Parathyroid adenoma (tissue), 2 donors: Measurements from ENCODE around the gene MAP2K5.

Source experiments
- H2AFZ ChIP-seq: fragments of 300-600 bp; sonication (generic); one replicate; pipeline ENCODE4 v1.7.0; 2017; ENCODE audit warnings: antibody characterized with exemption, mild to moderate bottlenecking
- H3K27ac ChIP-seq: fragments of 300-600 bp; sonication (generic); one replicate; pipeline ENCODE4 v1.7.0; 2017
- H3K27me3 ChIP-seq: fragments of 300-600 bp; sonication (generic); one replicate; pipeline ENCODE4 v1.7.0; 2017; ENCODE audit warnings: low read length; ENCODE audit not compliant: control insufficient read depth, insufficient read depth
- H3K36me3 ChIP-seq: fragments of 300-600 bp; sonication (generic); one replicate; pipeline ENCODE4 v1.7.0; 2017; ENCODE audit warnings: low read length; ENCODE audit not compliant: control insufficient read depth, insufficient read depth
- H3K4me1 ChIP-seq: fragments of 300-600 bp; sonication (generic); one replicate; pipeline ENCODE4 v1.7.0; 2017; ENCODE audit warnings: control low read depth
- H3K4me2 ChIP-seq: fragments of 300-600 bp; sonication (generic); one replicate; pipeline ENCODE4 v1.7.0; 2017; ENCODE audit warnings: low read length
- H3K4me3 ChIP-seq: fragments of 300-600 bp; sonication (generic); one replicate; pipeline ENCODE4 v1.7.0; 2017; ENCODE audit warnings: low read depth, low read length
- H3K79me2 ChIP-seq: fragments of 300-600 bp; sonication (generic); one replicate; pipeline ENCODE4 v1.7.0; 2017; ENCODE audit warnings: control low read depth
- H3K9ac ChIP-seq: fragments of 300-600 bp; sonication (generic); one replicate; pipeline ENCODE4 v1.7.0; 2017; ENCODE audit warnings: mild to moderate bottlenecking
- H3K9me3 ChIP-seq: fragments of 300-600 bp; sonication (generic); one replicate; pipeline ENCODE4 v1.7.0; 2017; ENCODE audit warnings: low read length; ENCODE audit not compliant: control insufficient read depth
- CTCF ChIP-seq: fragments of 300-600 bp; sonication (generic); IDR thresholded peaks from one replicate; pipeline ENCODE4 v1.7.0; 2017; ENCODE audit warnings: antibody characterized with exemption, mild to moderate bottlenecking
- donor health status: primary hyperparathyroidism.

The MAP2K5 gene

GRCh38 chr15:67691450-67691849 lies 148.9 kb downstream of the MAP2K5 start:
- Histone ChIP-seq H3K27ac (no peak overlapping the region), H3K4me2 (no peak overlapping the region), H3K9ac (no peak overlapping the region), H3K9me3 (no peaks in the 10 kb centered on the region), H2AFZ (no peak overlapping the region), H3K27me3 (no peaks in the 10 kb centered on the region), H3K4me1 (no peaks in the 10 kb centered on the region), H3K36me3 (no peaks in the 10 kb centered on the region), H3K4me3 (no peak overlapping the region), H3K79me2 (no peaks in the 10 kb centered on the region)
- TF ChIP-seq CTCF: no peak

- H3K9me3 ChIP-seq: no peaks in the 10 kb centered on the region
- no peaks in the 10 kb centered on the region for H3K36me3 ChIP-seq
- no peak overlapping the region for H3K4me3 ChIP-seq
- H3K27ac ChIP-seq: no peak overlapping the region
- H3K27me3 ChIP-seq: no peaks in the 10 kb centered on the region
- H3K79me2 ChIP-seq: no peaks in the 10 kb centered on the region
- TF ChIP-seq CTCF: no peak
- no peak overlapping the region for H3K4me2 ChIP-seq
- no peaks in the 10 kb centered on the region for H3K4me1 ChIP-seq
- no peak overlapping the region for H2AFZ ChIP-seq
- H3K9ac ChIP-seq: no peak overlapping the region
These were observed 150.1 kb downstream of the MAP2K5 start for GRCh38 chr15:67692573-67692972.

- Histone ChIP-seq H3K79me2 (no peaks in the 10 kb centered on the region), H3K36me3 (no peaks in the 10 kb centered on the region), H3K27me3 (no peaks in the 10 kb centered on the region), H3K9me3 (no peaks in the 10 kb centered on the region), H3K4me1 (no peaks in the 10 kb centered on the region), H3K4me2 (no peak overlapping the region), H3K4me3 (no peak overlapping the region), H3K27ac (no peak overlapping the region), H2AFZ (no peak overlapping the region), H3K9ac (no peak overlapping the region)
- TF ChIP-seq CTCF: no peak
These were observed 153.6 kb downstream of the MAP2K5 start for GRCh38 chr15:67696087-67696486.

DNA sequence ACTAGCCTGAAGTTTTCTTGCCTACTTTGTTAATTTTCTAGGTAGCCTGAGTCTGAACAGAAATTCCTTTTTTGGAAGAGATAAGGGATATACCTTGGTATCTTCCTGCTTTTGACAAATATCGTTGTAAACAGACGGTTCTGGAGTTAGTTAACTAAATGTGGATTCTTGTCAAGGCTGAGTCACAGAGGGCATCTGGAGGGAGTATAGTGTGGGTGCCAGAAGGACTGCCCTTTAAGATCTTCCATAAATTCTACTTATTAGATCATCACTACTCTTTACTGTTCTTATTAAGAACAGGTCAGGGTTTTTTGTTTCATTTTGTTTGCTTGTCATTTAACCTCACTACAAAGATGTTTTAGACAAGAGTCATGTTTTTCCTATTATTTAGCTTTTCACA lies 157.5 kb downstream of the MAP2K5 start:
- no peak for TF ChIP-seq CTCF
- Histone ChIP-seq H3K4me3 (no peak overlapping the region), H3K36me3 (no peaks in the 10 kb centered on the region)

DNA sequence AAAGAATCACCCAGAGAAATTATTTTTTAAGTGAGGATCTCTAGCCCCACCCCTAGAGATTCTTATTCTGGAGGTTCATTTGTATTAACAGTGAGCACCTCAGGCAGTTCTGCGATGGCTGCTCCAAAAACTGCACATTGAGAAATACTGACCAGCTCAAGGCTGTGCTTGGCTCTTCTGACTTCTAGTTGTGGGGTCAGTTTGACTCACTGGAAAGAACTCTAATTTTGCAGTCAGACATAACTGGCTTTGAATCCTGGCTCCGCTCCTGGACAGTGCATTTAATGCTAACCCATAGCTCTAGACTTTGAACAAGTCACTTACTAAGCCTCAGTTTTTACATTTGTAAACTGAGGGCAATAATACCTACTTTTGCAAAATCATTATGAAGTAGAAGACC lies 159.2 kb downstream of the MAP2K5 start:
- Histone ChIP-seq H3K36me3 (no peaks in the 10 kb centered on the region), H3K27me3 (no peaks in the 10 kb centered on the region), H3K9ac (no peak overlapping the region), H3K4me3 (no peak overlapping the region), H3K27ac (no peak overlapping the region), H2AFZ (no peak overlapping the region), H3K9me3 (no peaks in the 10 kb centered on the region), H3K79me2 (no peaks in the 10 kb centered on the region), H3K4me2 (no peak overlapping the region), H3K4me1 (no peaks in the 10 kb centered on the region)
- TF ChIP-seq CTCF: no peak

More for the DNA sequence above, 157.5 kb downstream of the MAP2K5 start:
- no peak overlapping the region for H3K27ac ChIP-seq
- no peak overlapping the region for H2AFZ ChIP-seq
- no peaks in the 10 kb centered on the region for H3K79me2 ChIP-seq
- no peaks in the 10 kb centered on the region for H3K4me1 ChIP-seq
- no peak overlapping the region for H3K4me2 ChIP-seq
- H3K27me3 ChIP-seq: no peaks in the 10 kb centered on the region
- no peak overlapping the region for H3K9ac ChIP-seq
- H3K9me3 ChIP-seq: no peaks in the 10 kb centered on the region
